ENCODE data around the gene BET1L.

Gene BET1L

DNA sequence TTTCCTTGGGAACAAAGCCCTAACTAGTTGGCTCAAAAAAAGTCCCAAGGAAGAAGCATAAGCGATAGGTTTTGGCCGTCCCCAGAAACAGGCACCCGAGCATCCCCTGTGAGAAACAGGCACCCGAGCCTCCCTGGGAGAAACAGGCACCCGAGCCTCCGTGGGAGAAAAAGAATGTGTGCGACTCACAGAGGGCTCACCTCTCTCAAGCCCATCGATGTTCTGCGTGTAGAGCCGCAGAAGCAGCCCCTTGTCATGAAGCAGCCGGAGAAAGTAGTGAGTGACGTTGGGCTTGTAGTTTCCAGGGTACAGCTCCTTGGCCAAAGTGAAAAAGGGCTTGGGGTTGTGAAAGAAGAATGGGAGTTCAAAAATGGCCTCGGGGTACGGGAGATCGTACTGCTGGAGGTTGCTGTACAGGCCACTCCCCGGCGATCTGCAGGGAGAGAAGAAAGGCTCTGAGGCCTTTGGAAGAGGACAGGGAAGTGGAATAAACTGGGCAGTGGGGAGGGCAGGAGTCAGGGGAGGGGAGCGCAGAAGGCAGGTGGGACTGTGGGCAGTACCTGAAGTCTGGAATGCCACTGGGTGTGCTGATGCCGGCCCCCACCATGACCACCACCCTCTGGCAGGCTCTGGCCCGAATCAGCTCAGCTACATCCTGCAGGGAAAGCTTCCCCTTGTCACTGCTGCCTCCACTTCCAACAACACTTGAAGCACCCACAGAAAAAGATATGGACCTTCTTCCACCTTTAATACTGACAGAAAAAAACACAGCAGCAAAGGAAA is 25.8 kb upstream of the BET1L start:
- H3K9ac ChIP-seq (ENCODE audit: low read depth, low read length, poor library complexity, severe bottlenecking) = no peak overlapping the region
- no peak overlapping the region for H3K4me2 ChIP-seq (ENCODE audit: low read depth, low read length, poor library complexity, severe bottlenecking)
- H3K9me3 ChIP-seq (ENCODE audit: insufficient read depth, low read depth, low read length) = no peaks in the 10 kb centered on the region
- H3K4me3 ChIP-seq (ENCODE audit: low read length, poor library complexity, severe bottlenecking) = no peak overlapping the region
- no peak overlapping the region for H2AFZ ChIP-seq (ENCODE audit: low read length)
- H3K27me3 ChIP-seq (ENCODE audit: insufficient read depth, low read length, poor library complexity, severe bottlenecking) = no peaks in the 10 kb centered on the region
- H3K9me2 ChIP-seq (replicated peaks; ENCODE audit: low read depth, low read length) = no peaks in the 10 kb centered on the region
- no peaks in the 10 kb centered on the region for H3K36me3 ChIP-seq (ENCODE audit: insufficient read depth, low read length)
- peaks cover 15% of the 10 kb centered on the region for H3K4me1 ChIP-seq (ENCODE audit: insufficient read depth, low read length, poor library complexity, severe bottlenecking)
- H3F3A ChIP-seq (ENCODE audit: low read depth) = peaks cover 4% of the 10 kb centered on the region
- H3K79me2 ChIP-seq (ENCODE audit: insufficient read depth, low read length) = peaks cover 21% of the 10 kb centered on the region
- TF ChIP-seq, protein P1, sequence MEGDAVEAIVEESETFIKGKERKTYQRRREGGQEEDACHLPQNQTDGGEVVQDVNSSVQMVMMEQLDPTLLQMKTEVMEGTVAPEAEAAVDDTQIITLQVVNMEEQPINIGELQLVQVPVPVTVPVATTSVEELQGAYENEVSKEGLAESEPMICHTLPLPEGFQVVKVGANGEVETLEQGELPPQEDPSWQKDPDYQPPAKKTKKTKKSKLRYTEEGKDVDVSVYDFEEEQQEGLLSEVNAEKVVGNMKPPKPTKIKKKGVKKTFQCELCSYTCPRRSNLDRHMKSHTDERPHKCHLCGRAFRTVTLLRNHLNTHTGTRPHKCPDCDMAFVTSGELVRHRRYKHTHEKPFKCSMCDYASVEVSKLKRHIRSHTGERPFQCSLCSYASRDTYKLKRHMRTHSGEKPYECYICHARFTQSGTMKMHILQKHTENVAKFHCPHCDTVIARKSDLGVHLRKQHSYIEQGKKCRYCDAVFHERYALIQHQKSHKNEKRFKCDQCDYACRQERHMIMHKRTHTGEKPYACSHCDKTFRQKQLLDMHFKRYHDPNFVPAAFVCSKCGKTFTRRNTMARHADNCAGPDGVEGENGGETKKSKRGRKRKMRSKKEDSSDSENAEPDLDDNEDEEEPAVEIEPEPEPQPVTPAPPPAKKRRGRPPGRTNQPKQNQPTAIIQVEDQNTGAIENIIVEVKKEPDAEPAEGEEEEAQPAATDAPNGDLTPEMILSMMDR (conservative IDR thresholded peaks at IDR 0.05; ENCODE audit: low read length) = no peak
- no peak for TF ChIP-seq EZH2phosphoT487 (IDR thresholded peaks at IDR 0.05; ENCODE audit: borderline replicate concordance)
- H4K20me1 ChIP-seq (ENCODE audit: insufficient read depth, low read length, poor library complexity, severe bottlenecking) = peaks cover 10% of the 10 kb centered on the region

DNA sequence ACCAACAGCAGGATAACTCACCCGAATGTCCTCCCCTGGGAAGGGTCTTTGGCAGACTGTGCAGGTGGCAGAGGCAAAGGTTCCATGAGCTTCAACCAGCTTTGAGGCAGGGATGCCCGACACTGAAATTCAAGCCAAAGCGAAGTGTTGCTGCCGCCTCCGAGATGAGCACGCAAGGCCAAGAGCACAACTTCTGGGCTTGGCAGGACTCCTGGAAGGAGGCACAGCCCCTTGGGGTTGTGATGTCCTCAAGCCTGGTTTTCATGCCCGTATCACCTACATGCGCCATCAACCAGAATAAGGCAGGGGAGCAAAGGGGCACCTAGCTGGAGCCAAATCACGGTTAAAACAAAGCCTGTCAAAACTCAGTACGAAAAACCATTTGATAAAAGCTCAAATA is 23.2 kb upstream of the BET1L start:
- Histone ChIP-seq H3F3A (ENCODE audit: low read depth) (no peaks in the 10 kb centered on the region; the same call in 1 of the 2 replicates), H3K4me3 (ENCODE audit: low read length, poor library complexity, severe bottlenecking) (no peak overlapping the region), H3K36me3 (ENCODE audit: insufficient read depth, low read length) (no peaks in the 10 kb centered on the region), H3K79me2 (ENCODE audit: insufficient read depth, low read length) (peaks cover 5% of the 10 kb centered on the region; the same call in 1 of the 2 replicates), H3K9me3 (ENCODE audit: insufficient read depth, low read depth, low read length) (no peaks in the 10 kb centered on the region), H3K27me3 (ENCODE audit: insufficient read depth, low read length, poor library complexity, severe bottlenecking) (no peaks in the 10 kb centered on the region), H3K4me2 (ENCODE audit: low read depth, low read length, poor library complexity, severe bottlenecking) (no peak overlapping the region), H3K9me2 (replicated peaks; ENCODE audit: low read depth, low read length) (no peaks in the 10 kb centered on the region), H2AFZ (ENCODE audit: low read length) (no peak overlapping the region), H3K9ac (ENCODE audit: low read depth, low read length, poor library complexity, severe bottlenecking) (no peak overlapping the region), H3K4me1 (ENCODE audit: insufficient read depth, low read length, poor library complexity, severe bottlenecking) (peaks cover 14% of the 10 kb centered on the region), H4K20me1 (ENCODE audit: insufficient read depth, low read length, poor library complexity, severe bottlenecking) (no peaks in the 10 kb centered on the region)
- no peak for TF ChIP-seq EZH2phosphoT487 (IDR thresholded peaks at IDR 0.05; ENCODE audit: borderline replicate concordance)
- TF ChIP-seq, protein P1 (conservative IDR thresholded peaks at IDR 0.05; ENCODE audit: low read length) = no peak

- no peak overlapping the region for H3K4me3 ChIP-seq (ENCODE audit: low read length, poor library complexity, severe bottlenecking)
- H3K27me3 ChIP-seq (ENCODE audit: insufficient read depth, low read length, poor library complexity, severe bottlenecking) = no peaks in the 10 kb centered on the region
- H3K9ac ChIP-seq (ENCODE audit: low read depth, low read length, poor library complexity, severe bottlenecking) = no peak overlapping the region
- H2AFZ ChIP-seq (ENCODE audit: low read length) = no peak overlapping the region
- H3K4me2 ChIP-seq (ENCODE audit: low read depth, low read length, poor library complexity, severe bottlenecking) = no peak overlapping the region
- peaks cover 25% of the 10 kb centered on the region for H3K4me1 ChIP-seq (ENCODE audit: insufficient read depth, low read length, poor library complexity, severe bottlenecking)
- no peaks in the 10 kb centered on the region; the same call in 1 of the 2 replicates for H3F3A ChIP-seq (ENCODE audit: low read depth)
- no peaks in the 10 kb centered on the region for H4K20me1 ChIP-seq (ENCODE audit: insufficient read depth, low read length, poor library complexity, severe bottlenecking)
- no peaks in the 10 kb centered on the region for H3K9me2 ChIP-seq (replicated peaks; ENCODE audit: low read depth, low read length)
- H3K36me3 ChIP-seq (ENCODE audit: insufficient read depth, low read length) = no peaks in the 10 kb centered on the region
- H3K9me3 ChIP-seq (ENCODE audit: insufficient read depth, low read depth, low read length) = no peaks in the 10 kb centered on the region
- no peaks in the 10 kb centered on the region; the same call in 1 of the 2 replicates for H3K79me2 ChIP-seq (ENCODE audit: insufficient read depth, low read length)
- TF ChIP-seq, protein P1 (conservative IDR thresholded peaks at IDR 0.05; ENCODE audit: low read length) = no peak
- no peak for TF ChIP-seq EZH2phosphoT487 (IDR thresholded peaks at IDR 0.05; ENCODE audit: borderline replicate concordance)
Observed at GRCh38 chr11:227824-228379, 20.7 kb upstream of the BET1L start.

Measured in Loucy (cell line).